ENCODE results near the gene RALB. TPM values are rescaled to one million over a fixed set of nuclear protein-coding genes. Genes with fewer than 3 reads are reported as not detected.

Gene RALB
- total and polyA plus RNA-seq, 2 experiments from 2014 or later, result 15.2 to 17.4 TPM

DNA sequence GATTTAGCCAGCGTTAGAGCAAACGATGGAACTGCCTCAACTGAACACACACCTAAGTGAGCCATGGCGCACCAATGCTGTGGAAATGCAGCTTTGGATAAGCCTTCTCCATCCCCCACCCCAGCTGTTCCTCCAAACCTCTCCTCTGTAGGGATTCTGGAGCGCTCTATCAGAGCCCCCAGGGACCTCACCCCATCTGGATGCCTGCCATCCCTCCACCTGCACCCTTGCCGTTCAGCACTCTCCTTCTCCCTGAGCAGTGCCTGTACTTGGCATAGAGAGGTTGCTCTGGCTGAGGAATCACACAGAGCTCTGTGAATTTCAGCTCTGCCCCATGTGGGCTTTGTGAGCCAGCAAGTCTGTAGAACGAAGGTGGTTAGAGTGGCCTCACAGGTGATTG lies 50.5 kb downstream of the RALB start:
- no peaks in the 10 kb centered on the region; the same call in 1 of the 2 replicates for H4K20me1 ChIP-seq (replicated peaks; ENCODE audit: insufficient read depth)
- no peaks in the 10 kb centered on the region; the same call in 2 of the 3 replicates for H3K9me3 Mint-ChIP-seq
- H3K9me2 ChIP-seq (ENCODE audit: insufficient read depth), result no peaks in the 10 kb centered on the region
- no peak overlapping the region for H3K4me3 Mint-ChIP-seq
- TF ChIP-seq EZH2phosphoT487 (IDR thresholded peaks at IDR 0.05; ENCODE audit: unreplicated experiment), result no peak
- TF ChIP-seq, protein P1, sequence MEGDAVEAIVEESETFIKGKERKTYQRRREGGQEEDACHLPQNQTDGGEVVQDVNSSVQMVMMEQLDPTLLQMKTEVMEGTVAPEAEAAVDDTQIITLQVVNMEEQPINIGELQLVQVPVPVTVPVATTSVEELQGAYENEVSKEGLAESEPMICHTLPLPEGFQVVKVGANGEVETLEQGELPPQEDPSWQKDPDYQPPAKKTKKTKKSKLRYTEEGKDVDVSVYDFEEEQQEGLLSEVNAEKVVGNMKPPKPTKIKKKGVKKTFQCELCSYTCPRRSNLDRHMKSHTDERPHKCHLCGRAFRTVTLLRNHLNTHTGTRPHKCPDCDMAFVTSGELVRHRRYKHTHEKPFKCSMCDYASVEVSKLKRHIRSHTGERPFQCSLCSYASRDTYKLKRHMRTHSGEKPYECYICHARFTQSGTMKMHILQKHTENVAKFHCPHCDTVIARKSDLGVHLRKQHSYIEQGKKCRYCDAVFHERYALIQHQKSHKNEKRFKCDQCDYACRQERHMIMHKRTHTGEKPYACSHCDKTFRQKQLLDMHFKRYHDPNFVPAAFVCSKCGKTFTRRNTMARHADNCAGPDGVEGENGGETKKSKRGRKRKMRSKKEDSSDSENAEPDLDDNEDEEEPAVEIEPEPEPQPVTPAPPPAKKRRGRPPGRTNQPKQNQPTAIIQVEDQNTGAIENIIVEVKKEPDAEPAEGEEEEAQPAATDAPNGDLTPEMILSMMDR (conservative IDR thresholded peaks at IDR 0.05; ENCODE audit: low read depth in 2 of 2), result no peak
- TF ChIP-seq, protein P2, sequence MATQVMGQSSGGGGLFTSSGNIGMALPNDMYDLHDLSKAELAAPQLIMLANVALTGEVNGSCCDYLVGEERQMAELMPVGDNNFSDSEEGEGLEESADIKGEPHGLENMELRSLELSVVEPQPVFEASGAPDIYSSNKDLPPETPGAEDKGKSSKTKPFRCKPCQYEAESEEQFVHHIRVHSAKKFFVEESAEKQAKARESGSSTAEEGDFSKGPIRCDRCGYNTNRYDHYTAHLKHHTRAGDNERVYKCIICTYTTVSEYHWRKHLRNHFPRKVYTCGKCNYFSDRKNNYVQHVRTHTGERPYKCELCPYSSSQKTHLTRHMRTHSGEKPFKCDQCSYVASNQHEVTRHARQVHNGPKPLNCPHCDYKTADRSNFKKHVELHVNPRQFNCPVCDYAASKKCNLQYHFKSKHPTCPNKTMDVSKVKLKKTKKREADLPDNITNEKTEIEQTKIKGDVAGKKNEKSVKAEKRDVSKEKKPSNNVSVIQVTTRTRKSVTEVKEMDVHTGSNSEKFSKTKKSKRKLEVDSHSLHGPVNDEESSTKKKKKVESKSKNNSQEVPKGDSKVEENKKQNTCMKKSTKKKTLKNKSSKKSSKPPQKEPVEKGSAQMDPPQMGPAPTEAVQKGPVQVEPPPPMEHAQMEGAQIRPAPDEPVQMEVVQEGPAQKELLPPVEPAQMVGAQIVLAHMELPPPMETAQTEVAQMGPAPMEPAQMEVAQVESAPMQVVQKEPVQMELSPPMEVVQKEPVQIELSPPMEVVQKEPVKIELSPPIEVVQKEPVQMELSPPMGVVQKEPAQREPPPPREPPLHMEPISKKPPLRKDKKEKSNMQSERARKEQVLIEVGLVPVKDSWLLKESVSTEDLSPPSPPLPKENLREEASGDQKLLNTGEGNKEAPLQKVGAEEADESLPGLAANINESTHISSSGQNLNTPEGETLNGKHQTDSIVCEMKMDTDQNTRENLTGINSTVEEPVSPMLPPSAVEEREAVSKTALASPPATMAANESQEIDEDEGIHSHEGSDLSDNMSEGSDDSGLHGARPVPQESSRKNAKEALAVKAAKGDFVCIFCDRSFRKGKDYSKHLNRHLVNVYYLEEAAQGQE (IDR thresholded peaks at IDR 0.05; ENCODE audit: unreplicated experiment), result no peak
- no peak for TF ChIP-seq EZH2 (IDR thresholded peaks at IDR 0.05; ENCODE audit: low read depth, unreplicated experiment)
- no peak overlapping the region for H2AFZ ChIP-seq
- no peaks in the 10 kb centered on the region for H3F3A ChIP-seq (replicated peaks; ENCODE audit: low read depth)
- no peaks in the 10 kb centered on the region for H3K36me3 ChIP-seq (ENCODE audit: insufficient read depth)
- no peaks in the 10 kb centered on the region for H3K4me1 ChIP-seq (ENCODE audit: insufficient read depth)
- H3K4me2 ChIP-seq, result no peak overlapping the region
- no peak overlapping the region for H3K27ac ChIP-seq (ENCODE audit: low read depth)
- H3K27ac Mint-ChIP-seq, result no peak overlapping the region
- H3K36me3 Mint-ChIP-seq (ENCODE audit: low read depth), result no peaks in the 10 kb centered on the region
- no peaks in the 10 kb centered on the region for H3K79me2 ChIP-seq (replicated peaks; ENCODE audit: insufficient read depth)
- H3K4me1 Mint-ChIP-seq, result peaks cover 4% of the 10 kb centered on the region; the same call in 2 of the 3 replicates
- no peak for ATAC-seq
- DNase-seq (ENCODE audit: low spot score), result no peak
- H3K4me3 ChIP-seq, result no peak overlapping the region
- H3K27me3 ChIP-seq (ENCODE audit: insufficient read depth), result no peaks in the 10 kb centered on the region
- H3K27me3 Mint-ChIP-seq (ENCODE audit: insufficient read depth, low read depth, poor library complexity), result peaks cover 13% of the 10 kb centered on the region

DNA sequence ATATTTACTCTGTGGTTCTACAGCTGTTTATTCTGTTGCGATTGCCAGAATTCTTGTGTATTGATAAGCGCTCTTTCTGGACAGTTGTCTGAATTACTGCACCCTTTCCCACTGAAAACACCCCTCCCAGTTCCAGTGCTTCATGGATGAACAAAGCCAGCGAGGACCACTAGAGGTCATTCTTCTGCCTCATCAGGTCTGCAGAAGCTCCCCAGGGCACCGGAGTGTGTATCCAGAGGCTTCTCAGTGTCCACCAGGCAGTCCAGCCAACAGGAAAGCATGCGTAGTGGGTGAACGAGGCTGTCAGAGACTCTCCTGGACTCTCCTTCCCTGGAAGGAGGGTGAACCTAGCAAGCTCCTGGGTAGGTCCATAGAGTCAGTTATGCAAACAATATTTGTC lies 52.6 kb downstream of the RALB start:
- H3K4me1 ChIP-seq (ENCODE audit: insufficient read depth), result no peaks in the 10 kb centered on the region; the same call in 1 of the 2 replicates
- H3K36me3 ChIP-seq (ENCODE audit: insufficient read depth), result no peaks in the 10 kb centered on the region
- no peaks in the 10 kb centered on the region for H3K79me2 ChIP-seq (replicated peaks; ENCODE audit: insufficient read depth)
- Mint-ChIP-seq H3K4me3 (no peak overlapping the region), H3K27me3 (ENCODE audit: insufficient read depth, low read depth, poor library complexity) (peaks cover 26% of the 10 kb centered on the region), H3K27ac (no peak overlapping the region), H3K4me1 (peaks cover 4% of the 10 kb centered on the region; the same call in 2 of the 3 replicates), H3K9me3 (no peaks in the 10 kb centered on the region; the same call in 2 of the 3 replicates), H3K36me3 (ENCODE audit: low read depth) (no peaks in the 10 kb centered on the region)
- H3K27me3 ChIP-seq (ENCODE audit: insufficient read depth), result peaks cover 12% of the 10 kb centered on the region; the same call in 1 of the 2 replicates
- H3K27ac ChIP-seq (ENCODE audit: low read depth), result no peak overlapping the region
- no peaks in the 10 kb centered on the region for H3F3A ChIP-seq (replicated peaks; ENCODE audit: low read depth)
- no peaks in the 10 kb centered on the region; the same call in 1 of the 2 replicates for H4K20me1 ChIP-seq (replicated peaks; ENCODE audit: insufficient read depth)
- no peak overlapping the region for H3K4me2 ChIP-seq
- no peak overlapping the region for H3K4me3 ChIP-seq
- ATAC-seq, result peak; percentile 20; the same call in 1 of the 3 replicates
- no peaks in the 10 kb centered on the region for H3K9me2 ChIP-seq (ENCODE audit: insufficient read depth)
- no peak overlapping the region for H2AFZ ChIP-seq
- TF ChIP-seq, protein P1 (conservative IDR thresholded peaks at IDR 0.05; ENCODE audit: low read depth in 2 of 2), result peak; percentile 43 to 68
- TF ChIP-seq, protein P3, sequence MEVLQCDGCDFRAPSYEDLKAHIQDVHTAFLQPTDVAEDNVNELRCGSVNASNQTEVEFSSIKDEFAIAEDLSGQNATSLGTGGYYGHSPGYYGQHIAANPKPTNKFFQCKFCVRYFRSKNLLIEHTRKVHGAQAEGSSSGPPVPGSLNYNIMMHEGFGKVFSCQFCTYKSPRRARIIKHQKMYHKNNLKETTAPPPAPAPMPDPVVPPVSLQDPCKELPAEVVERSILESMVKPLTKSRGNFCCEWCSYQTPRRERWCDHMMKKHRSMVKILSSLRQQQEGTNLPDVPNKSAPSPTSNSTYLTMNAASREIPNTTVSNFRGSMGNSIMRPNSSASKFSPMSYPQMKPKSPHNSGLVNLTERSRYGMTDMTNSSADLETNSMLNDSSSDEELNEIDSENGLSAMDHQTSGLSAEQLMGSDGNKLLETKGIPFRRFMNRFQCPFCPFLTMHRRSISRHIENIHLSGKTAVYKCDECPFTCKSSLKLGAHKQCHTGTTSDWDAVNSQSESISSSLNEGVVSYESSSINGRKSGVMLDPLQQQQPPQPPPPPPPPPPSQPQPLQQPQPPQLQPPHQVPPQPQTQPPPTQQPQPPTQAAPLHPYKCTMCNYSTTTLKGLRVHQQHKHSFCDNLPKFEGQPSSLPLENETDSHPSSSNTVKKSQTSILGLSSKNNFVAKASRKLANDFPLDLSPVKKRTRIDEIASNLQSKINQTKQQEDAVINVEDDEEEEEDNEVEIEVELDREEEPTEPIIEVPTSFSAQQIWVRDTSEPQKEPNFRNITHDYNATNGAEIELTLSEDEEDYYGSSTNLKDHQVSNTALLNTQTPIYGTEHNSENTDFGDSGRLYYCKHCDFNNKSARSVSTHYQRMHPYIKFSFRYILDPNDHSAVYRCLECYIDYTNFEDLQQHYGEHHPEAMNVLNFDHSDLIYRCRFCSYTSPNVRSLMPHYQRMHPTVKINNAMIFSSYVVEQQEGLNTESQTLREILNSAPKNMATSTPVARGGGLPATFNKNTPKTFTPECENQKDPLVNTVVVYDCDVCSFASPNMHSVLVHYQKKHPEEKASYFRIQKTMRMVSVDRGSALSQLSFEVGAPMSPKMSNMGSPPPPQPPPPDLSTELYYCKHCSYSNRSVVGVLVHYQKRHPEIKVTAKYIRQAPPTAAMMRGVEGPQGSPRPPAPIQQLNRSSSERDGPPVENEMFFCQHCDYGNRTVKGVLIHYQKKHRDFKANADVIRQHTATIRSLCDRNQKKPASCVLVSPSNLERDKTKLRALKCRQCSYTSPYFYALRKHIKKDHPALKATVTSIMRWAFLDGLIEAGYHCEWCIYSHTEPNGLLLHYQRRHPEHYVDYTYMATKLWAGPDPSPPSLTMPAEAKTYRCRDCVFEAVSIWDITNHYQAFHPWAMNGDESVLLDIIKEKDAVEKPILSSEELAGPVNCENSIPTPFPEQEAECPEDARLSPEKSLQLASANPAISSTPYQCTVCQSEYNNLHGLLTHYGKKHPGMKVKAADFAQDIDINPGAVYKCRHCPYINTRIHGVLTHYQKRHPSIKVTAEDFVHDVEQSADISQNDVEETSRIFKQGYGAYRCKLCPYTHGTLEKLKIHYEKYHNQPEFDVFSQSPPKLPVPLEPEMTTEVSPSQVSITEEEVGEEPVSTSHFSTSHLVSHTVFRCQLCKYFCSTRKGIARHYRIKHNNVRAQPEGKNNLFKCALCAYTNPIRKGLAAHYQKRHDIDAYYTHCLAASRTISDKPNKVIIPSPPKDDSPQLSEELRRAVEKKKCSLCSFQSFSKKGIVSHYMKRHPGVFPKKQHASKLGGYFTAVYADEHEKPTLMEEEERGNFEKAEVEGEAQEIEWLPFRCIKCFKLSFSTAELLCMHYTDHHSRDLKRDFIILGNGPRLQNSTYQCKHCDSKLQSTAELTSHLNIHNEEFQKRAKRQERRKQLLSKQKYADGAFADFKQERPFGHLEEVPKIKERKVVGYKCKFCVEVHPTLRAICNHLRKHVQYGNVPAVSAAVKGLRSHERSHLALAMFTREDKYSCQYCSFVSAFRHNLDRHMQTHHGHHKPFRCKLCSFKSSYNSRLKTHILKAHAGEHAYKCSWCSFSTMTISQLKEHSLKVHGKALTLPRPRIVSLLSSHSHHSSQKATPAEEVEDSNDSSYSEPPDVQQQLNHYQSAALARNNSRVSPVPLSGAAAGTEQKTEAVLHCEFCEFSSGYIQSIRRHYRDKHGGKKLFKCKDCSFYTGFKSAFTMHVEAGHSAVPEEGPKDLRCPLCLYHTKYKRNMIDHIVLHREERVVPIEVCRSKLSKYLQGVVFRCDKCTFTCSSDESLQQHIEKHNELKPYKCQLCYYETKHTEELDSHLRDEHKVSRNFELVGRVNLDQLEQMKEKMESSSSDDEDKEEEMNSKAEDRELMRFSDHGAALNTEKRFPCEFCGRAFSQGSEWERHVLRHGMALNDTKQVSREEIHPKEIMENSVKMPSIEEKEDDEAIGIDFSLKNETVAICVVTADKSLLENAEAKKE (CRISPR knock-in tag; IDR thresholded peaks at IDR 0.05), result 0 out of 2 replicates have a peak, but pooled peaks have one; percentile 18
- no peak for TF ChIP-seq POLR2AphosphoS5 (IDR thresholded peaks at IDR 0.05; ENCODE audit: low read depth)
- DNase-seq (ENCODE audit: low spot score), result peak; percentile 41

Measured in GM23338 (cell line).